OCI-LY7 (cell line): ENCODE measurements around the gene SFSWAP. TPM values are rescaled to one million over a fixed set of nuclear protein-coding genes. Genes with fewer than 3 reads are reported as not detected.

Experiments
- BruUV-seq: library from RNA; stranded (reverse); fragments of 400-500 nt; replicated peaks from 2 replicates; lab custom pipeline; 2021; lab: Mats Ljungman, UMichigan
- CTCF ChIA-PET: fragments of 300-600 bp; sonication (Branson Sonifier 250); formaldehyde crosslinking; loops from one replicate; lab custom pipeline; 2022; ENCODE audit warnings: antibody characterized with exemption; ENCODE audit not compliant: unreplicated experiment; lab: Charles Lee
- POLR2A ChIA-PET: fragments of 300-600 bp; sonication (Branson Sonifier 250); formaldehyde crosslinking; loops from one replicate; lab custom pipeline; 2022; ENCODE audit warnings: antibody characterized with exemption; lab: Charles Lee
- DNase-seq: peaks from one replicate; pipeline ENCODE4 v3.0.0-alpha.2; 2015; ENCODE audit warnings: low spot score
- H2AFZ ChIP-seq: fragments of 200-600 bp; sonication (generic), shearing (Covaris generic); 2 replicates; pipeline ENCODE4 v1.6.1; 2014; ENCODE audit warnings: mild to moderate bottlenecking, antibody characterized with exemption, low read length, moderate library complexity
- H3K27ac ChIP-seq: fragments of 200-600 bp; sonication (generic); 2 replicates; pipeline ENCODE4 v1.5.1; 2014; ENCODE audit warnings: mixed run types, low read depth, mild to moderate bottlenecking, moderate library complexity, low read length, inconsistent platforms; ENCODE audit not compliant: poor library complexity, severe bottlenecking
- H3K36me3 ChIP-seq: fragments of 200-600 bp; sonication (generic); 2 replicates; pipeline ENCODE4 v1.6.1; 2014; ENCODE audit warnings: mild to moderate bottlenecking, antibody characterized with exemption, low read length, moderate library complexity, mixed read lengths; ENCODE audit not compliant: insufficient read depth
- H3K4me1 ChIP-seq: fragments of 200-600 bp; sonication (generic); 2 replicates; pipeline ENCODE4 v1.5.1; 2014; ENCODE audit warnings: mild to moderate bottlenecking, low read length; ENCODE audit not compliant: insufficient read depth, poor library complexity, severe bottlenecking
- H3K4me2 ChIP-seq: fragments of 200-600 bp; sonication (generic); 2 replicates; pipeline ENCODE4 v1.6.1; 2014; ENCODE audit warnings: mild to moderate bottlenecking, low read length
- H3K4me3 ChIP-seq: fragments of 200-600 bp; sonication (generic); 2 replicates; pipeline ENCODE4 v1.5.1; 2014; ENCODE audit warnings: mild to moderate bottlenecking, low read depth, low read length; ENCODE audit not compliant: poor library complexity, severe bottlenecking
- H3K79me2 ChIP-seq: fragments of 200-600 bp; sonication (generic); 2 replicates; pipeline ENCODE4 v1.6.1; 2016; ENCODE audit warnings: low read depth, mild to moderate bottlenecking, low read length, moderate library complexity, mixed read lengths; ENCODE audit not compliant: insufficient read depth
- H3K9me2 ChIP-seq: fragments of 200-600 bp; sonication (generic); 2 replicates; pipeline ENCODE4 v1.6.1; 2016; ENCODE audit warnings: mild to moderate bottlenecking, low read length, mixed read lengths; ENCODE audit not compliant: insufficient read depth
- H3K9me3 ChIP-seq: fragments of 200-600 bp; sonication (generic); 2 replicates; pipeline ENCODE4 v1.6.1; 2014; ENCODE audit warnings: mild to moderate bottlenecking, mixed run types, low read length, mixed read lengths
- H4K20me1 ChIP-seq: fragments of 200-600 bp; sonication (generic); 2 replicates; pipeline ENCODE4 v1.6.1; 2014; ENCODE audit warnings: mild to moderate bottlenecking, antibody characterized with exemption, low read length, moderate library complexity, mixed read lengths; ENCODE audit not compliant: insufficient read depth
- CTCF ChIP-seq: fragments of 200-600 bp; sonication (generic); conservative IDR thresholded peaks from 2 replicates; pipeline ENCODE4 v1.5.1; 2014; ENCODE audit warnings: mild to moderate bottlenecking, antibody characterized with exemption, low read length, moderate library complexity, mixed read lengths
- EZH2phosphoT487 ChIP-seq: fragments of 200-600 bp; sonication (generic); IDR thresholded peaks from 2 replicates; pipeline ENCODE4 v1.6.1; 2018; ENCODE audit warnings: low read depth, borderline replicate concordance, mild to moderate bottlenecking, mixed run types, antibody characterized with exemption, low read length, moderate library complexity, mixed read lengths
- intact Hi-C: fragments of 100-400 bp; cut with micrococcal nuclease; formaldehyde crosslinking; loops from one replicate; pipeline ENCODE4 v1.10.0; 2022; ENCODE audit not compliant: unreplicated experiment
- total RNA-seq, 2 experiments: library from RNA; depleted of rRNA in 1 of 2; stranded (reverse); fragments of >200 nt in 1 of 2; shearing (Covaris generic) in 1 of 2; gene quantifications; 2 replicates each; pipeline ENCODE4 v1.2.3, GENCODE V29; 2014 to 2022

Gene SFSWAP
- total RNA-seq, 2 experiments from 2014 or later: 54.0 to 87.1 TPM

GRCh38 chr12:131687346-131688125 is 23.4 kb upstream of the SFSWAP start:
- H3K4me3 ChIP-seq: no peak overlapping the region
- no peaks in the 10 kb centered on the region for H3K36me3 ChIP-seq
- no peak for DNase-seq
- H3K4me2 ChIP-seq: no peak overlapping the region
- CTCF ChIA-PET: no interaction called here
- peaks cover 4% of the 10 kb centered on the region for H3K4me1 ChIP-seq
- H3K27ac ChIP-seq: no peak overlapping the region
- H3K9me3 ChIP-seq: peaks cover 15% of the 10 kb centered on the region
- POLR2A ChIA-PET: no interaction called here
- intact Hi-C loops: no loop called here
- TF ChIP-seq EZH2phosphoT487: no peak
- no peak for TF ChIP-seq CTCF
- no peaks in the 10 kb centered on the region for H3K9me2 ChIP-seq
- H3K79me2 ChIP-seq: no peaks in the 10 kb centered on the region
- H2AFZ ChIP-seq: no peak overlapping the region
- no peaks in the 10 kb centered on the region for H4K20me1 ChIP-seq
- BruUV-seq: no TSS peak

GRCh38 chr12:131688131-131688844 is 22.6 kb upstream of the SFSWAP start:
- ChIA-PET POLR2A (no interaction called here), CTCF (no interaction called here)
- no peaks in the 10 kb centered on the region for H3K36me3 ChIP-seq
- TF ChIP-seq CTCF: no peak
- H3K4me3 ChIP-seq: no peak overlapping the region
- BruUV-seq: no TSS peak
- peaks cover 15% of the 10 kb centered on the region for H3K9me3 ChIP-seq
- no peak overlapping the region for H3K4me2 ChIP-seq
- no peaks in the 10 kb centered on the region for H3K4me1 ChIP-seq
- H4K20me1 ChIP-seq: no peaks in the 10 kb centered on the region
- no peak overlapping the region for H2AFZ ChIP-seq
- no peak for DNase-seq
- intact Hi-C loops: no loop called here
- no peak overlapping the region for H3K27ac ChIP-seq
- no peaks in the 10 kb centered on the region for H3K79me2 ChIP-seq
- H3K9me2 ChIP-seq: no peaks in the 10 kb centered on the region

- Histone ChIP-seq H3K79me2 (no peaks in the 10 kb centered on the region), H4K20me1 (no peaks in the 10 kb centered on the region), H3K36me3 (no peaks in the 10 kb centered on the region), H3K27ac (no peak overlapping the region), H3K9me2 (no peaks in the 10 kb centered on the region), H2AFZ (no peak overlapping the region), H3K4me2 (no peak overlapping the region), H3K4me1 (no peaks in the 10 kb centered on the region), H3K4me3 (no peak overlapping the region), H3K9me3 (peaks cover 15% of the 10 kb centered on the region)
- intact Hi-C loops: no loop called here
- TF ChIP-seq CTCF (no peak), EZH2phosphoT487 (no peak)
- POLR2A ChIA-PET: no interaction called here
- DNase-seq: no peak
- no TSS peak for BruUV-seq
- CTCF ChIA-PET: no interaction called here
Measured at GRCh38 chr12:131688845-131689154, 22.1 kb upstream of the SFSWAP start.
